LHCN-M2 (cell line): ENCODE measurements around the gene ATXN2. TPM values are rescaled to one million over a fixed set of nuclear protein-coding genes. Genes with fewer than 3 reads are reported as not detected.
A peak's percentile ranks its signal among the peaks of the same experiment; 100 is the strongest.

ENCODE experiments used
- DNase-seq: peaks from one replicate; pipeline ENCODE4 v3.0.0-alpha.2; 2012; ENCODE audit warnings: low read depth
- total RNA-seq: library from RNA; depleted of rRNA; stranded (reverse); fragments of >200 nt; gene quantifications from 2 replicates; pipeline ENCODE4 v1.2.3, GENCODE V29; 2014

The ATXN2 gene
- total RNA-seq, 1 experiment from 2014 or later: 21.5 TPM

DNA sequence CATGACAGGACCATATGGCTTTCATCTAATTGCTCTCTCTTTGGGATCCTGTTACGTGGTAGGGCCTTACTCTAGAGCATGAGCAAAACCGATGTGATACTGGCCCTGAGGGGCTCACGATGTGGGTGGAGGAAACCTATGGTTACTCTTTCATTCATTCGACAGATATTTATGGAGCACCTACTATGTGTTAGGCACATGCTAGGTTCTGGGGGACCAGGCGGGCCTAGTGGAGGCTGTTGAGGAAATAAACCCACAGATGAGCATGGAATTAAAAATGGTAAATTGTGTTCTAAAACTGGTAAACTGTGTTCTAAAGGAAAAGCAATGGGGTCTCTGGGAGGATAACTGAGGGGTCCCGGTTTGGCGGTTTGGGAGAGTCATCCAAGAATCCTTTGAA, 178.6 kb downstream of the ATXN2 start:
- no peak for DNase-seq

DNA sequence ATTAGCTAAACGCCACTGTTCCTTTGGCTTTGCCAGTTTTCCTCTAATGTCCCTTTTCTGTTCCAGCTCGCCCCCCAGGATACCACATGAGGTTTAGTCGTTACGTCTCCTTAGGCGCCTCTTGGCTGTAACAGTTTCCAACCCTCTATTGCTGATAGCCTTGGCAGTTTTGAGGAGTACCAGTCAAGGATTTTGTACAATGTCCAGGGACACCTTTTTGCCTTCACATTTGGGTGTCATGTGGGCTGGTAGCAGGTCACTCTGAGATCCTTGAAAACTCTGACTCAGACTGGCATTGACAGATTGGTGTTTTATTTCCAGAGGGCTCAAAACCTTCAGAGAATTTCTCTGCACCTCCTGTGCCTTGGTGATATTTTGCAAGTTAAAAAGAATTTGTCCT, 179.3 kb downstream of the ATXN2 start:
- no peak for DNase-seq

DNA sequence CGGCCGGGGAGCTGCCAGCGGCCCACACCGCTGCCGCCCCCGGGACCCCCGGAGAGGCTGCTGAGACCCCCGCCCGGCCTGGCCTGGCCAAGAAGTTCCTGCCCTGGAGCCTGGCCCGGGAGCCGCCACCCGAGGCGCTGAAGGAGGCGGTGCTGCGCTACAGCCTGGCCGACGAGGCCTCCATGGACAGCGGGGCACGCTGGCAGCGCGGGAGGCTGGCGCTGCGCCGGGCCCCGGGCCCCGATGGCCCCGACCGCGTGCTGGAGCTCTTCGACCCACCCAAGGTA, 180.6 kb downstream of the ATXN2 start:
- no peak for DNase-seq

DNA sequence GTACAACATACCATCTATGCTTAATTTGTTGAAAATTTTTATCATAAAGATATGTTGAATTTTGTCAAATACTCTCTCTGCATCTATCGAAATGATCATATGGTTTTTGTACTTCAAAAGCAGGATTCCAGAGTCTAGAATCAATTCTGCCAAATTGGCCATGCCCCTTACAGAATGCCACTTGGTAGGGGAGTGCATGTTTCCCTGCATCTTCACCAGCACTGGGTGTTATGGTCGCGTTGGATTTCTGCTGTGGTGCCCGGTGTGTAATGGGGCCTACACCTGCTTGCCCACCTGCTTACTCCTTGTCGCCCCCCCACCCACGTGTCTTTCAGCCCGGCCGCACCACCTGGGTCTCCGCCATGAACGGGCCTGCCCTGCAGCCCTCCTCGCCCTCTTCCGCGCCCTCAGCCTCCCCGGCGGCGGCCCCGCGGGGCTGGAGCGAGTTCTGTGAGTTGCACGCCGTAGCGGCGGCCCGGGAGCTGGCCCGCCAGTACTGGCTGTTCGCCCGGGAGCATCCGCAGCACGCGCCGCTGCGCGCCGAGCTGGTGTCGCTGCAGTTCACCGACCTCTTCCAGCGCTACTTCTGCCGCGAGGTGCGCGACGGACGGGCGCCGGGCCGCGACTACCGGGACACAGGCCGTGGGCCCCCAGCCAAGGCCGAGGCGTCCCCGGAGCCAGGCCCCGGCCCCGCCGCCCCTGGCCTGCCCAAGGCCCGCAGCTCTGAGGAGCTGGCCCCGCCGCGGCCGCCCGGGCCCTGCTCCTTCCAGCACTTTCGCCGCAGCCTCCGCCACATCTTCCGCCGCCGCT, 181.1 kb downstream of the ATXN2 start:
- DNase-seq: no peak

DNA sequence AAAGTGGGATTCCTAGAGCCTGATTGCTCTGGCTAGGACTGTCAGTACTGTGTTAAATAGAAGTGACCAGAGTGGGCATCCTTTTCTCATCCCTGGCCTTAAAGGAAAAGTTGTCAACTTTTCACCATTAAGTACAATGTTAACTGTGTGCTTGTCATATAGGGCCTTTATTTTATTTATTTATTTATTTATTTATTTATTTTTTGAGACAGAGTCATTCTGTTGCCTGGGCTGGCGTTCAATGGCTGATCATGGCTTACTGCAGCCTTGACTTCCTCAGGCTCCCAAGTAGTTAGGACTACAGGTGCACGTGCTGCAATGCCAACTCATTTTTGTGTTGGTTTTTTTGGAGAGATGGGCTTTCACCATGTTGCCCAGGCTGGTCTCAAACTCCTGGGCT, 181.8 kb downstream of the ATXN2 start:
- DNase-seq: no peak

DNA sequence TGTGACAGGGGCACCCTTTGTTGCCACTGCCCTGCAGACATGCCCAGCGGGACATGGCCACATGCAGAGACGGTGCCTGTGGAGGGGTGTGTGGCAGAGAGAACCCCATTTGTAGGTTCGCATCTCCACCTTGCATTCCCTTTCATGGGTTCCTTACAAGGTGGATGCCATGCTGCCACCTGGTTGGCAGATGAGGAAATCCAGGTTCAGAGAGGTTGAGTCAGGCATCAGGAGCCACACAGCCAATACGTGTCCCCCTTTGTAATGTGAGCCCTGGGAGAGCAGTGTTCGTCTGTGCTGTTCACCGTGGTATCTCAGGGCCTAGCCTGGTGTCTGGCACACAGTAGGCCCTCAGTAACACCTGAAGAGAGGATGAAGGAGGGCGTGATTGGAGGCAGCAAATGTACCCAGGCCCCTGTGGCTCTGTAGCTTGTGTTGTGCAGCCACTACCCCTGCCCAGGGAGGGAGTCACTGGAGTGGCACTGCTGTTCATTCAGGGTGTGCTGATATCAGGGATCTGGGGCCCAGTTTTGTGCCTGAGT, 184.3 kb downstream of the ATXN2 start:
- DNase-seq: no peak

DNA sequence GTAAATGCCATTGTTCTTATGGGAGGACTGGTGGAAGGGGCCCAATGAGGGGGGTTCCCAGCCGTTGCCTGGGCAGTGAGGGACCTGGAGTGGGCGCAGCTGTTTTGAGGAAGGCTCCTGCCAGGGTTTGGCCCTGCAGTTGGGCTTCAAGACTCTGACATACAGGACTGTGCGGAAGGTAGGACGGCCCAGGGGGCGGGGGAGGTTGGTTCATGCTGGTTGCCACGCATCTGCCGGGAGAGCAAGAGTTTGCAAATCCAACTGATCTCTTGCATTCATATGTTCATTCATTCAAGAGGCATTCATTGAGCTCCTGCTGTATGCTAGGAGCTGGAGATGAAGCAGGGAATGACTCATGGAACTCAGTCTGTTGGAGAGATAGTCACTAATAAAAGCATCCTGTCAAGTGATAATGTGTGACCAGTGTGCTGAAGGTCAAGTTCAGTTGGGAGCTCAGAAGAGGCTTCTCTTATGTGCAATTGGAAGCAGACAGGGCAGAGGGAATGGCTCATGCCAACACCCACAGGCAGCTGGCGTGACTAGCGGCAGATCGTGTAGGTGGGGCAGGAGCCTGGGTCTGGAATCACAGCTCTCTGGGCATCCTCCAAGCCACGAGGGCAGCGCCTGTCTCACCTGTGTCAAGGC, 185.6 kb downstream of the ATXN2 start:
- DNase-seq: peak; percentile 89

DNA sequence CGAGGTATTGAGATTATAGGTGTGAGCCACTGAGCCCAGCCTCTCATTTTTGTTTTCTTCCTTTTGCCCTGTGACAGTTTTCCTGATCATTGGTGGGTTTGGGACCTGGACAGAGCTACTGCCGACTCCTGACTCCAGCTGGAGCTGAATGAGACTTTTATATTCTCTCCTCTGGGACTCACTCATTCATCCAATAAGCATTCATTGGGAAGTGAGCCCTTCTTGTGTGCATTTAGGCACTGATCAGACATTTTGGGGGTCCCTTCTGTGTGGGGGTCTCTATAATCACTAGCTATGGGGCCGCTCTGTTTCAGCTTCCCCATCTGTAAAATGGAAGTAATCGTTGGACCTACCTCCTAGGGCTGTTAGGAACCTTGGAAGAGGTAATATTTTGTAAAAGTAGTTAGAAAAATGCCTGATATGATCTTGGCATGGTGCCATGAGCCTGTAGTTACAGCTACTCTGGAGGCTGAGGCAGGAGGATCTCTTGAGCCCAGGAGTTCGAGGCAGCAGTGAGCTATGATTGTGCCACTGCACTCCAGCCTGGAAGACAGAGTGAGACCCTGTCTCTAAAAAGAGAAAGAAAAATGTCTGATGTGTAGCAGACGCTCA, 186.2 kb downstream of the ATXN2 start:
- DNase-seq: no peak

DNA sequence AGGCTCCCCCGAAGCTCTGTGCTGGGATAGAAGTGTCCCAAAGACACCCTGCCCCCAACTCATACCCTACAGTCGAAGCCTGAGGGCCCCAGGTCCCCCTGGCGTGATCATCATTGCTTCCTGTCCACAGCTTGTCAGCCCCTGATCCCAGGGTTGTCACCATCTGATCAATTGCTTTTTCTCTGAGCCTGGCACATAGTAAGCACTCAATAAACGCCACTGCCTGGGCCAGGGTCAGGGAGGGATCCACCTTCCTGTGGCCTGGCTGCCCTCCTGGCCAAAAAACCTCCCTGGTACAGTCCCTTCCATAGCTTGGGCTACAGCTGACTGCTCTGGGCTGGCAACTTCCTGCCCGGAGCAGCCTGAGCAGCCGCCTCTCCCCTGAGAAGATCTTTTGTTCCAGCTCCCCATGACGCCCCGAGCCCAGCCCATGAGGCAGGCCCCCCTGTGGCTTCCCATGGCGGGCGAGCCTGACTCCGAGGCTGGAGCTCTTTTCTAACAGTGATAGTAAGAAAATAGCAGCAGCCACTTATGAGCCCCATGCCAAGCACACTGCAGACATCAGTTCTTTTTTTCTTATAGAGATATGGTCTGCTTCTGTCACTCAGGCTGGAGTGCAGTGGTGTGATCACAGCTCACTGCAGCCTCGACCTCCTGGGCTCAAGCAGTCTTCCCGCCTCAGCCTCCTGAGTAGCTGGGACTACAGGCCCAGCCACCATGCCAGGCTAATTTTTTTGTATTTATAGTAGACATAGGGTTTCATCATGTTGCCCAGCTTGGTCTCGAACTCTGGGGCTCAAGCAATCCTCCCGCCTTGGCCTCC, 186.9 kb downstream of the ATXN2 start:
- DNase-seq: peak; percentile 54

DNA sequence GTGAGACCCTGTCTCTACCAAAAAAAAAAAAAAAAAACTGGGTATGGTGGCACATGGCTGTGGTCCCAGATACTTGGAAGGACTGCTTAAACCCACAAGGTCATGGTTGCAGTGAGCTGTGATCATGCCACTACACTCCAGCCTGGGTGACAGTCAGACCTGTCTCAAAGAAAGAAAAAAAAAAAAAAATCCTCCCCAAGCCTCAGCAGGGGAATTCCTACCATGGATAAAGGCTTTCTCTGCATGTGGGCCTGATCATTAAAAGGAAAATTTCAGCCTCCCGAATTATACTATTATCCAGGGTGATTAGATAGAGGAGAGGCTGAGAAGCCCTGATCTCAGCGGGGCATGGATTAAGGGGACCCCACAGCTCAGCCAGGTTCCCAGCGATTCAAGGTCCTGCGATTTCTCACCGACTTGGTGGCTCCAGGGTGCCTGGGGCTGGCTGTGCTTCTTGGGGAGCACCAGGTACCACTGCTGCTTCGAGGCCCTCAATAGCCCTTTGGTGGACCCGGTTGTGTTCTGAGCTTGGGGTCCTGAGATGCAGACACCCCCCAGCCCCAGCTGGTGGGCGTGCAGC, 187.8 kb downstream of the ATXN2 start:
- DNase-seq: no peak

DNA sequence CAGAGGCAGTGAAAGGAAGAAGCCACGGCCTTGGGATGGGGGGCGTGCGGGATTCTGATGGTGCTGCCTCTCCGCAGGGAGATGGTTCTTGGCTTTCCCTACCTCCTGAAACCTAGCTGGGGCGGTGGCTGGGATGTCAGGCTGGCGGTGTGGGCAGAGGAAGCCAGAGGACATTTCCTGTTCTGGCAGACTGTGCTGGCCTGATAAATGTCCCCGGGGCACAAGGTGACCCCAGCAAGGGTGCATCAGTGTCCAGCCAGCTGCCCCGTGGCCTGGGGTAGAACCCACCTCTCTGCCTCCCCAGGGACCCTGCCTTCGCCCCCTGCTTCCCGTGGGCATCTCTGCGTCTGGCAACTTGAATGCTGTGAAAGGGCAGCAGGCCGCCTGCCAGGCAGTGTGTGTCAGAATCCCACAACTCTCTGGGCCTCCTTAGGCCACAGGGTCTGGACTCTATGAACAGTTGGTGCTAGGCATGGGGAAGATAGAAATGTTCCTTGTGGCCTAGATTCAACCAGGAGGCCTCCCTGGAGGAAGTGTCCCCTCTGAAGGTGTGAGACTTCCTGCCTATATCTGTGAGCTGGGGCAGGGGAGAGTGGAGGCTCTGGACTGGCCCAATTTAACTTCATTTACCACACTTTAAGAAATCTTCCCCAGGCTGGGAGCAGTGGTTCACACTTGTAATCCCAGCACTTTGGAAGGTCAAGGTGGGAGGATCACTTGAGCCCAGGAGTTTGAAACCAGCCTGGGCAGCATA, 188.5 kb downstream of the ATXN2 start:
- DNase-seq: peak; percentile 83

DNA sequence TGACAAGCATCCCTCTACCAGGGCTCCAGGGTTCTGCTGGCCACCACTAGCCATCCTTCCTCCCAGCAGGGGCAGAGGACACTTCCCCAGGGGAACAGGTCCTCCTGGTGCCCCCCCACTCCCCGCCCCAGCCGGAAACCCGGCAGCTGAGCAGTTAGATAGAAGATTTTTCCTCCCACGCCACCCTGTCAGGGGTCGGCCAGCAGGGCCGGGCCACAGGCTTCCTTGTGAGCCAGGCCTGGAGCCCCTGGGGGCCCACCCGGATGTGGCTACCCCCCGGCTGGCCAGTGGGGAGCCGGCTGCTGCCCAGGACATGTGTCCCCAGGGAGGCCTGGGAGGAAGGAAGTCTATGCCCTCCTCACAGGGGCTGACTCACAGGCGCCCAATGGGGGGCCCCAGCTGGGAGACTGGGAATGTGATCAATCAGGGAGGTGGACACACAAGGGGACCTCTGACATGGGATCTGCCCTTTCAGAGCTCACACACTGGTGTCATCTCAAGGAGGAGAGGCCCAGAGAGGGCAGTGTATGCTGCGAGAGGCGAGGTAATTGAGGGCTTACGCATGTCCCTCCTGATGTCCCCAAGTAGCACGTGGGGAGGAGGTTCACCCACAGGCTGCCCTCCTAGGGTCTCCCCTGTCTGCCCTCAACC, 189.2 kb downstream of the ATXN2 start:
- DNase-seq: peak; percentile 98

DNA sequence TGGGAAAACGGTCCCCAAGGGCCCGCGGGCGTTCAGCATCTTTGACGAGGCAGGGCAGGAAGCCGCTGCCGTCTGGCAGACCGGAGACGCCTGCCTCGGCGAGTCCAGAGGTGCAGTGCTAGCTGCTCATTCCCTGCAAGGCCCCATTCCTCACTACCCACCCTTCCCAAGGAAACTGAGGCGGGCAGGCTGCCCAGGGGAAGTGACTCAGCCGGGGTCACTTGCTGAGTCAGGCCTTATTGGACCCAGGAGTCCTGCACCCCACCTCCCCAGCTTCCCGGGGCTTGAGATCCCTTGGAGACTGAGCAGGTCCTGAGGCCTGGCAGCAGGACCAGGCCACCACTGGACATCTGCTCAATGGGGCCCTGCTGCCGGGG, 189.7 kb downstream of the ATXN2 start:
- peak; percentile 76 for DNase-seq

DNA sequence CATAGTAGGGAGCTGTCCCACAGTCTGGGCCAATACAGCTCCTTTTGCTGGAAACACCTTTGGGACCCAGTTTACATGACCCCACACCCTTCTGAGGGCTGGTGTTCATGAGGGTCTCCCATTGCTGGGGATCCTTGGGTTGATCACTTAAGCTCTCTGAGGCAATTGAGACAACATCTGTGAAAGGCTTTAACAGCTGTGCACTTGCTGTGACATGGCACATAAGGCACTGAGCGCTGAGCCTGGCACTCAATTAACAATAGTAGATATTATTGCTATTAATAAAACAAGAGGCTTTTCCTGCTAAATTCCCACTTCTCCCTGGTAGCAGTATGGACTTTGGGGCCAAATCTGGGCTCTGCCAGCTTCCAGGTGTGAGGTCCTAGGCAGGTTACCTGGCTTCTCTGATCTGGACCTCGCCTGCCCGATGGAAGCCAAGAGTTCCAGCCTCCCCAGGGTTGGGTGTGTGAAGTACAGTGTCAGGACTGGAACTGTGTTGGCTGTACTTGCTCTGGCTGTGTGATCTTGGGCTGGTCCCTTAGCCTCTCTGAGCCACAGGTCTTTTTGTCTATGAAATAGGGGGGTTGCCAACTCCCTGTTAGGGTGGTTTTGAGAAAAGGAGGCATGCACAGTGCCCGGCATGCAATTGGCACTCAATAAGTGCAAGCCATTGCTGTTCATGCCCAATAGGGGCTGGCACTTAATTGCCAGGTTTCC, 190.3 kb downstream of the ATXN2 start:
- DNase-seq: peak; percentile 39

DNA sequence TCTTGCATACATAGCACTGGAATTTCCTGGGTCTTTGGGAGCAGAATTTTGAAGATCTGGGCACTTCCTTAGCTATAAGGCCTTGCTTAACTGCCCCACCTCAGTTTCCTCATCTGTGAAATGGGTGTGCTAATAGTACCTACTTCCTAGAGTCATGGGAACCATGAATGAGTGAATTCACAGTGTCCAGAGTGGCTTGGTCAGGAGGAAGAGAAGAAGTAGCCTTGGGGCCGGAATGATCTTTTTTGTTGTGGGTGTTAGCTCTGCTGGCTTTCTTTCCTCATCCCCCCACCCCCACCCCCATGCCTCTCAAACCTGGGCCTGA, 191.0 kb downstream of the ATXN2 start:
- no peak for DNase-seq

DNA sequence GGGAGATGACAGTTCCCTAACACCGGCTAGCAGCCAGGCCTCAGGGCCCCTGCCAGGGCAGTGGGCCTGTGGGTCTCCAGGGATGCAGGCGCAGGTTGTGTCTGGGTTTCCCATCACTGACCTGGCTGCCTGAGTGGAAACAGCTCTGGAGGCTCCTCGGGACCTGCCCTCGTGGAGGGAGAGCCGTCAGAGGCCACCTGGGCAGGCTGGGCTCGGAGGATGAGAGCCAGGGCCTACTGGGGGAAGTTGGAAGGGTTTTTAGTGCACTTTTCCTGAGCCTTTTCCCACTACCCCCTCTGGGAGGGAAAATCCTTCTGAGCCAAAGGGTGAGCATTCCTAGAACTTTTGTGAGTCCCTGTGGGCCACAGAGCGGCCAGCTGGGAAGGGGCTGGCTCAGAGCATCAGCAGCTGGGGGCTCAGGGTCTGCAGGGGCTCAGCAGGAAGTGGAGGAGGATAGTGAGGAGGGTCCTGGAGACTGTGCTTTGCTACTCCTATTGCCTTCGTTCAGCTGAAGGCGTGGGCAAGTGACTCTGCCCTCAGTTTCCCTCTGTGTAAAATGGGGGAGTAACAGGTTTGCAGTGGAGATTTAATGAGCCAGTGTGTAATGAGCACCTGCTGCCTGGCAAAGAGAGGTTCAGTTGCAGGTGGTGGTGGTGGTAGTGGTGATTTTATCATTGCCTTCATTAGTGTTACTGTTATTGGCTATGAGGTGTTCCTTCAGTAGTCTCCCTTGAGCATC, 191.6 kb downstream of the ATXN2 start:
- DNase-seq: peak; percentile 33

DNA sequence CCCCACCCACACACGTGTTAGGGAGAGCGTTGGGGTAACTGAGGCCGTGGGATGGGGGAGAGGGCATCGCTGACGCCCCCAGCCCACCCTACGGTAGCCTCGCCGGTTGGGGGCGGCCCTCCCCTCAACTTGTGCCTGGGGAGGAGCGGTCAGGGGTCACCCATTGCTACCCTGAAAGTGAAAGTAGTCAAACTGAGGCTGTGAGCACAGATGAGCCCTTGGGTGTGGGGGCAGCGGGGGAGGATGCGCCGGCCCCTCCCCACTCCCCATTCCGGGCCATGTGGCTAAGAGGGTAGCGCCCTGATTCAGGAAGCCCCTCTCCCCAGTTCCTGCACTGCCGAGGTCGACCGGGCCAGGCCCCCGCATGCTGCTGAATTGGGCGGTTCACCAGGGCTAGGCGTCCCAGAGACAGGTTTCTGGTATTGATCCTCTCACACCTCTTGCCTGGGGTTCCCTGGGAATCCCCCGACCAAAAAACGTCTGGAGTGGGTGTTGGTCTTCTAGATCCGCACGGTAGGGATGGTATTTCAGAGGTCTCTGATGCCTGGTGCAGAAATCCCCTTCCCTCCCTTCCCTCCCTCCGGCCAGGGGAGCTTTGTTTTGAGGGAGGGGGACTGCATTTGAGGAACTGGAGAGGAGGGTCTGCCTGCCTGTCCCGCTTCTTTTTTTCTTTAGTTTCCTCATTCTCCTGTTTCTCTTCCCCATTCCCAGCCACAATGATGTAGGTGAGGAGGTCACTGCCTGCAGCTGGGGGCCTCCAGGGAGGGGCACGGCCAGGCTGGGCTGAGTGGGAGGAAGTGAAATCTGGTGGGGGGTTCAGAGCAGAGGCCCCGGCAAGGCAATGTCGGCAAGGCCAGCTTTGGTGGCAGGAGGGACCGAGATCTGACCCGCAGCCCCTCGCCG, 192.4 kb downstream of the ATXN2 start:
- DNase-seq: no peak

DNA sequence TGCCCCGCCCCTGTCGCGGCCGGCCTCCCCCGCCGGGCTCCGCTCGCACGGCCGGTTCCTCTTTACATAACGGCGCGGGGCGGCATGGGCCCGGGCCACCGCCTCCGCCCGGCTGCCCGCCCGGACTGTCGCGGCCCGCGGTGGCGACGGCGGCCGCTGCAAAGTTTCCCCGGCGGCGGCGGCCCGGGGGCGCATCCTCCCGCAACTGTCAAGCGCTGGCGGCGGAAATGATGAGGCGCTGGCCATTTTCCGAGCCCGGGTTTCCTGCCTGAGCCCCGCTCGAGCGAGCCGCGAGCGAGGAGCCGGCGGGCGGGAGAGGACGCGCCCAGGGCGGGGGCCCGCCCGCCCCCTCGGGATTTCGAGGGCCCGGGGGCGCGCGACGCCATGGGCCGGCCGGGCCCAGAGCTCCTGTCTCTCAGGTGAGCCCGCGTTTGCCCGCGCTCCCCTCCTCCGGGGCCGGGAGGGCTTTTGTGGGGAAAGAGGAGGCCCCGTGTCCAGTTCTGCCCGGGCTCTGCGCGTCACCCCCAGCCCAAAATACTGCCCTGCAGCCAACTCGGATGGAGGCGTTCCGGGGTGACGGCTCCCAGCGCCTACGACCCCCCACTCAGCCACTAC, 193.1 kb downstream of the ATXN2 start, which contains the start of gene SH2B3:
Gene SH2B3 (plus strand): TSS at position 65 of the 615 bp plus-strand sequence. CDS start 12,223 bp downstream, outside the sequence.
- DNase-seq: no peak
